Right lobe of liver (tissue), 4 donors: Measurements from ENCODE around the gene TDRD7.

Experiments used
- CTCF ChIP-seq, 4 donors: fragments of 200-600 bp in 3 of 4; fragments of 450-650 bp in 1 of 4; IDR thresholded peaks; one replicate each; pipeline versions ENCODE4 v1.5.1 to v1.8.0; 2016 to 2022; ENCODE audit warnings: antibody characterized with exemption in 4 of 4, mild to moderate bottlenecking in 2 of 4
- POLR2A ChIP-seq: fragments of 450-650 bp; IDR thresholded peaks from one replicate; pipeline ENCODE4 v1.6.1; 2017; ENCODE audit warnings: antibody characterized with exemption, mild to moderate bottlenecking
- donor health status: DM: no; HTN: no; CAD: no.
- donor health status: DM: no; HTN: no; CAD: no.
- donor health status: DM: no; HTN: yes; CAD: no.

DNA sequence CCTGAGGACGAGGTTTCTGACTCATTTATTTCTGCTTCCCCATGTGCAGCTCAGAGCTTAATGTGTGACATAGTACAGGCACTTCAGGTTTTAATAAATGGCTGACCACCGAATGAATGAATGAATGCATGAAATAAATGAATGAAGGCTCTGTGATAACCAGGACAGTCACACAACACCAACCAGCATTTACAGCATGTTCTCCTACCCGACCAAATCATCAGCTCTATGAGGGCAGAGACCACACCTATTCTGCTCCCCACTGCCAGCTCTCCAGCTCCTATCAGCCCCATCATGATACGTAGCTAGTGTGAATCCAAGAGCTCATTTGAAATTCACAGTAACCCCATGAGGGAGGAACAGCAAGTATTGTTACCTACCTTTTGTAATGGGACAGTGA, 94.4 kb downstream of the TDRD7 start:
- TF ChIP-seq CTCF (IDR thresholded peaks at IDR 0.05) = no peak
- TF ChIP-seq POLR2A = no peak
